ENCODE measurements around the gene INPP5E.

Gene INPP5E

GRCh38 chr9:136462664-136463063 is 23.0 kb upstream of the INPP5E start:
- no peaks in the 10 kb centered on the region for H3K9me3 ChIP-seq (replicated peaks in 1 of 2; ENCODE audit: control insufficient read depth in 2 of 2, insufficient read depth in 1 of 2, low read depth in 1 of 2, low read length in 2 of 2)
- H3K18ac ChIP-seq (ENCODE audit: low read length): no peak overlapping the region
- no peak overlapping the region for H3K4ac ChIP-seq (ENCODE audit: low read length)
- no peak overlapping the region for H4K8ac ChIP-seq (ENCODE audit: low read depth, low read length)
- no peak overlapping the region for H3K4me2 ChIP-seq (ENCODE audit: insufficient read depth, low read length, poor library complexity, severe bottlenecking)
- H2BK12ac ChIP-seq (ENCODE audit: low read length): no peak overlapping the region
- H3K9ac ChIP-seq (ENCODE audit: low read depth, low read length, poor library complexity): no peak overlapping the region
- H4K91ac ChIP-seq (ENCODE audit: low read depth, low read length, poor library complexity): no peak overlapping the region
- H2BK15ac ChIP-seq (ENCODE audit: low read length): no peak overlapping the region
- H2BK120ac ChIP-seq (ENCODE audit: low read depth, low read length): no peak overlapping the region
- no peak overlapping the region for H2AFZ ChIP-seq (ENCODE audit: low read length)
- H3K23ac ChIP-seq (ENCODE audit: low read depth, low read length, poor library complexity): no peak overlapping the region
- no peaks in the 10 kb centered on the region for H3K4me1 ChIP-seq (ENCODE audit: control insufficient read depth in 2 of 2, insufficient read depth in 1 of 2, low read depth in 1 of 2, low read length in 2 of 2)
- peaks cover 6% of the 10 kb centered on the region for H3K79me1 ChIP-seq (ENCODE audit: low read depth, low read length)
- no peak for DNase-seq (ENCODE audit: low spot score)
- H3K27ac ChIP-seq (replicated peaks; ENCODE audit: low read length): no peak overlapping the region
- no CpG with 5 or more reads among the region's 17 CpGs for WGBS, 2 donors (ENCODE audit: extremely low coverage in 2 of 2, insufficient read length in 2 of 2, insufficient replicate concordance in 1 of 2)
- H3K27me3 ChIP-seq (ENCODE audit: control insufficient read depth in 3 of 3, insufficient read depth in 3 of 3, low read depth in 1 of 3, low read length in 3 of 3): no peaks in the 10 kb centered on the region
- peaks cover 52 to 98% of the 10 kb centered on the region in 2 donors for H3K36me3 ChIP-seq (replicated peaks in 1 of 2; ENCODE audit: control insufficient read depth in 2 of 2, insufficient read depth in 2 of 2, low read length in 2 of 2)
- no peak overlapping the region for H2BK5ac ChIP-seq (ENCODE audit: low read length)
- H3K14ac ChIP-seq (ENCODE audit: low read length): no peak overlapping the region
- no peak overlapping the region for H3K4me3 ChIP-seq (ENCODE audit: low read length in 2 of 2)
- H2AK5ac ChIP-seq (ENCODE audit: low read depth, low read length): no peak overlapping the region

GRCh38 chr9:136460772-136461325 is 21.2 kb upstream of the INPP5E start:
- no peak overlapping the region for H2BK5ac ChIP-seq (ENCODE audit: low read length)
- no peak overlapping the region for H2AK5ac ChIP-seq (ENCODE audit: low read depth, low read length)
- H3K4me1 ChIP-seq (ENCODE audit: control insufficient read depth in 2 of 2, insufficient read depth in 1 of 2, low read depth in 1 of 2, low read length in 2 of 2): no peaks in the 10 kb centered on the region
- no peak for DNase-seq (ENCODE audit: low spot score)
- no CpG with 5 or more reads among the region's 23 CpGs for WGBS, 2 donors (ENCODE audit: extremely low coverage in 2 of 2, insufficient read length in 2 of 2, insufficient replicate concordance in 1 of 2)
- H3K23ac ChIP-seq (ENCODE audit: low read depth, low read length, poor library complexity): no peak overlapping the region
- no peak overlapping the region for H3K18ac ChIP-seq (ENCODE audit: low read length)
- no peak overlapping the region for H2BK15ac ChIP-seq (ENCODE audit: low read length)
- H3K27ac ChIP-seq (replicated peaks; ENCODE audit: low read length): no peak overlapping the region
- no peak overlapping the region for H4K91ac ChIP-seq (ENCODE audit: low read depth, low read length, poor library complexity)
- no peak overlapping the region for H2BK120ac ChIP-seq (ENCODE audit: low read depth, low read length)
- no peak overlapping the region for H3K9ac ChIP-seq (ENCODE audit: low read depth, low read length, poor library complexity)
- H3K4me2 ChIP-seq (ENCODE audit: insufficient read depth, low read length, poor library complexity, severe bottlenecking): no peak overlapping the region
- H3K9me3 ChIP-seq (replicated peaks in 1 of 2; ENCODE audit: control insufficient read depth in 2 of 2, insufficient read depth in 1 of 2, low read depth in 1 of 2, low read length in 2 of 2): no peaks in the 10 kb centered on the region
- H4K8ac ChIP-seq (ENCODE audit: low read depth, low read length): no peak overlapping the region
- H3K27me3 ChIP-seq (ENCODE audit: control insufficient read depth in 3 of 3, insufficient read depth in 3 of 3, low read depth in 1 of 3, low read length in 3 of 3): no peaks in the 10 kb centered on the region
- no peak overlapping the region for H2AFZ ChIP-seq (ENCODE audit: low read length)
- H3K36me3 ChIP-seq (replicated peaks in 1 of 2; ENCODE audit: control insufficient read depth in 2 of 2, insufficient read depth in 2 of 2, low read length in 2 of 2): peaks cover 59 to 98% of the 10 kb centered on the region in 2 donors
- H3K4me3 ChIP-seq (ENCODE audit: low read length in 2 of 2): no peak overlapping the region
- no peak overlapping the region for H2BK12ac ChIP-seq (ENCODE audit: low read length)
- H3K79me1 ChIP-seq (ENCODE audit: low read depth, low read length): peaks cover 6% of the 10 kb centered on the region
- no peak overlapping the region for H3K14ac ChIP-seq (ENCODE audit: low read length)
- no peak overlapping the region for H3K4ac ChIP-seq (ENCODE audit: low read length)

GRCh38 chr9:136459425-136459824 is 19.8 kb upstream of the INPP5E start:
- Histone ChIP-seq H2AK5ac (ENCODE audit: low read depth, low read length) (no peak overlapping the region), H3K4ac (ENCODE audit: low read length) (no peak overlapping the region), H3K4me3 (ENCODE audit: low read length in 2 of 2) (no peak overlapping the region), H3K27ac (replicated peaks; ENCODE audit: low read length) (no peak overlapping the region), H3K18ac (ENCODE audit: low read length) (no peak overlapping the region), H2AFZ (ENCODE audit: low read length) (no peak overlapping the region), H3K4me2 (ENCODE audit: insufficient read depth, low read length, poor library complexity, severe bottlenecking) (no peak overlapping the region), H3K23ac (ENCODE audit: low read depth, low read length, poor library complexity) (peak overlapping the region; percentile 95), H2BK12ac (ENCODE audit: low read length) (no peak overlapping the region), H4K91ac (ENCODE audit: low read depth, low read length, poor library complexity) (no peak overlapping the region), H3K79me1 (ENCODE audit: low read depth, low read length) (peaks cover 6% of the 10 kb centered on the region), H4K8ac (ENCODE audit: low read depth, low read length) (no peak overlapping the region), H3K27me3 (ENCODE audit: control insufficient read depth in 3 of 3, insufficient read depth in 3 of 3, low read depth in 1 of 3, low read length in 3 of 3) (no peaks in the 10 kb centered on the region), H3K36me3 (replicated peaks in 1 of 2; ENCODE audit: control insufficient read depth in 2 of 2, insufficient read depth in 2 of 2, low read length in 2 of 2) (peaks cover 64 to 98% of the 10 kb centered on the region in 2 donors), H3K4me1 (ENCODE audit: control insufficient read depth in 2 of 2, insufficient read depth in 1 of 2, low read depth in 1 of 2, low read length in 2 of 2) (no peaks in the 10 kb centered on the region), H2BK120ac (ENCODE audit: low read depth, low read length) (no peak overlapping the region), H3K9ac (ENCODE audit: low read depth, low read length, poor library complexity) (no peak overlapping the region), H3K14ac (ENCODE audit: low read length) (no peak overlapping the region), H2BK5ac (ENCODE audit: low read length) (no peak overlapping the region), H2BK15ac (ENCODE audit: low read length) (no peak overlapping the region), H3K9me3 (replicated peaks in 1 of 2; ENCODE audit: control insufficient read depth in 2 of 2, insufficient read depth in 1 of 2, low read depth in 1 of 2, low read length in 2 of 2) (no peaks in the 10 kb centered on the region)
- DNase-seq (ENCODE audit: low spot score): no peak
- no CpG with 5 or more reads among the region's 28 CpGs for WGBS, 2 donors (ENCODE audit: extremely low coverage in 2 of 2, insufficient read length in 2 of 2, insufficient replicate concordance in 1 of 2)

- H3K4ac ChIP-seq (ENCODE audit: low read length): no peak overlapping the region
- H3K4me1 ChIP-seq (ENCODE audit: control insufficient read depth in 2 of 2, insufficient read depth in 1 of 2, low read depth in 1 of 2, low read length in 2 of 2): no peaks in the 10 kb centered on the region
- no peak overlapping the region for H2BK120ac ChIP-seq (ENCODE audit: low read depth, low read length)
- H3K14ac ChIP-seq (ENCODE audit: low read length): no peak overlapping the region
- no peak overlapping the region for H2AK5ac ChIP-seq (ENCODE audit: low read depth, low read length)
- no peaks in the 10 kb centered on the region for H3K27me3 ChIP-seq (ENCODE audit: control insufficient read depth in 3 of 3, insufficient read depth in 3 of 3, low read depth in 1 of 3, low read length in 3 of 3)
- H2BK12ac ChIP-seq (ENCODE audit: low read length): no peak overlapping the region
- no peak overlapping the region for H3K9ac ChIP-seq (ENCODE audit: low read depth, low read length, poor library complexity)
- no peak overlapping the region for H2BK15ac ChIP-seq (ENCODE audit: low read length)
- no peak overlapping the region for H3K18ac ChIP-seq (ENCODE audit: low read length)
- WGBS, 2 donors (ENCODE audit: extremely low coverage in 2 of 2, insufficient read length in 2 of 2, insufficient replicate concordance in 1 of 2): no CpG with 5 or more reads among the region's 24 CpGs
- H3K9me3 ChIP-seq (replicated peaks in 1 of 2; ENCODE audit: control insufficient read depth in 2 of 2, insufficient read depth in 1 of 2, low read depth in 1 of 2, low read length in 2 of 2): no peaks in the 10 kb centered on the region
- no peak overlapping the region for H3K27ac ChIP-seq (replicated peaks; ENCODE audit: low read length)
- H4K91ac ChIP-seq (ENCODE audit: low read depth, low read length, poor library complexity): no peak overlapping the region
- no peak overlapping the region for H3K4me2 ChIP-seq (ENCODE audit: insufficient read depth, low read length, poor library complexity, severe bottlenecking)
- no peak overlapping the region for H3K23ac ChIP-seq (ENCODE audit: low read depth, low read length, poor library complexity)
- no peak overlapping the region for H2AFZ ChIP-seq (ENCODE audit: low read length)
- H3K4me3 ChIP-seq (ENCODE audit: low read length in 2 of 2): no peak overlapping the region
- no peak overlapping the region for H4K8ac ChIP-seq (ENCODE audit: low read depth, low read length)
- no peak overlapping the region for H2BK5ac ChIP-seq (ENCODE audit: low read length)
- peaks cover 2% of the 10 kb centered on the region for H3K79me1 ChIP-seq (ENCODE audit: low read depth, low read length)
- no peak for DNase-seq (ENCODE audit: low spot score)
- H3K36me3 ChIP-seq (replicated peaks in 1 of 2; ENCODE audit: control insufficient read depth in 2 of 2, insufficient read depth in 2 of 2, low read length in 2 of 2): peaks cover 58 to 92% of the 10 kb centered on the region in 2 donors
Measured at GRCh38 chr9:136457326-136457725, 17.7 kb upstream of the INPP5E start.

Measured in neuronal stem cell (in vitro differentiated cells).